CMK (cell line): ENCODE results near the gene CNTNAP2.
"Not testable (repeated sequence)": the region's sequence is repeated elsewhere in the genome, so short reads cannot be mapped to it uniquely, and the experiment has no call there.

Experiments
- DNase-seq: peaks from one replicate; pipeline ENCODE4 v3.0.0-alpha.2; 2010; ENCODE audit warnings: low read depth

CNTNAP2 gene

DNA sequence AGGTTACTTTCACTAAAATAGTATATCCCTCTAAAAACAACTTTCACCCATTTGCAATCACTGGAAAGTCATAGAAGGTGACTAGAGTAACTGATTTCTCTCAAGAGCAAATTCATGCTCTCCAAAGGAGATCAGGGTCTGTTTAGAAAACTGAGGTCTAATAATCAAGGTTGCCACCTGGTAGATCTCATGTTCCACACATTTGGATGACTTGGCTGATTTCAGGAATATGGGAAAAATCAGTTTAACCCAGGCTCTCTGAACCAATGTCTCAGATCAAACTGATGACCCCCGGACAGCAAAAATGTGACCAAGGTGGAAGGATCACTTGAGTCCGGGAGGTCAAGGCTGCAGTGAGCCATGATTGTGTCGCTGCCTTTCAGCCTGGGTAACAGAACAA lies 1911.6 kb downstream of the CNTNAP2 start:
- DNase-seq = no peak

DNA sequence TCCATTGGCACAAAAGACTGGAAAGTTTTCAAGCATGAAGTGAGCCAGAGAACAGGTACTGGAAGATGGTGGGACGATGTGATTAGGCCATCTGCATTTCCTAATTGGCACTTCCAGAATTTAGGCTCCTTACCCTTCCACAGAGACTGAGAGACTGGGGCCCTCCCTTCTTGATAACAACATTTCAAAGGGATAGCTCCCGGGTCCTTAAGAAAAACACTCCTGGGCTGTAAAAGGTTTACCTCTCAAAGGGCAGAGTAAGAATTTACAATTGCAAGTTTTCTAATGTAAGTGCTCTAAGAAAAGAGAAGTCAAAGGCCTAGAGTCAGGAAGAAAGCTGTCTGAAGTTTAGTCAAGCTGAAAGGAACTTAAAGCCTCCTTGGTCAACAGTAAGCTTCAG lies 1914.4 kb downstream of the CNTNAP2 start:
- DNase-seq = no peak

- no peak for DNase-seq
Measured at GRCh38 chr7:148031811-148032210, 1915.2 kb downstream of the CNTNAP2 start.

GRCh38 chr7:148035950-148036349 lies 1919.3 kb downstream of the CNTNAP2 start:
- DNase-seq = no peak

- no peak for DNase-seq
Measured at GRCh38 chr7:148037044-148037443, 1920.4 kb downstream of the CNTNAP2 start.

DNA sequence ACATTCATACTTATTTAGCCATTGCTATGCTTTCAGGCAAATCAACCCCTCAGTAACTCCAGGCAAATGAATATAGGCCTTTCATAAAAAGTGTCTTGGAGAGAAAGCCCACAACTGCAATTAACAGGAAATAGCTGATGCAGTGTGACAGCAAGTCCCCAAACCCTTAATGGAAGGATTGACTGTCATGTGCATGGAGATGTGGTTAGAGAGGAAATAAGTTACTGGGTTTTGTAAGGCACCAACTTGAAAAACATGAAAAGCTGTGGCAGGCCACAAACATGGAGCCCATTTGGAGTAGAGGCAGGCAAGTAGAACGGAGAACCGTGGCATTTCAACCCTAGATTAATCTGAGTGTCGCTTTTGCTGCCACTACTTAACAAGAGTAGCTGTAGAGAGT lies 1924.6 kb downstream of the CNTNAP2 start:
- no peak for DNase-seq

DNA sequence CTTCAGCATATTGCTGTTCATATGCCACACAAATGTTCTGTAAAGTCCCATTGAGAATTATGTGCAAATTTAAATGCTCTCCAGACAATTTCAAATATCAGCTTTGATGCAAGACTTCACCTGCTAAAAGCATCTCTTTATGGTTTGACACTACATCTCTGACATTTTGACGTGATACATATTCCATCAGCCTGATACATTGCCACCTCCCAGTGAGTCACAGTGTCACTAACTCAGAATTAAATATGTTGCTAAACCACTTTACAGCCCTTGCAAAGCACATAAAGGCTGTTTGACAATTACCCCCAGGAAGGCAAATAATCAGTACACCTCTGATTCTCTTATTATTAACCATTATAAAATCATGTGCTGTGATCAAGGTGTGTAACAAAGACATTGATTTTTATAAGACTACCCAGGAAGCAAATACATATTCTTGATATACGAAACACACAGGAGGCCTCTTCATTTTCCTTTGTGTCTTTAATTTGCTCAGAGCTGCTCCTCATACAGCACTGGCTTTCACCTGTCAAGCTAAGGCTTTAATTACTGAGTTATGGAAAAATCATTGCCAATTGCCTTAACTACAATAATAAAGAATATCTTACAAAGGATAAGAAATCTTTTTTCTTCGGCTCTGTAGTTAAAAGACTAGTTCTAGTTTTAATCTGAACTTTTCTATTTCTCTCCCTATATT lies 1926.5 kb downstream of the CNTNAP2 start:
- DNase-seq = no peak

GRCh38 chr7:148044173-148044572 lies 1927.6 kb downstream of the CNTNAP2 start:
- no peak for DNase-seq

DNA sequence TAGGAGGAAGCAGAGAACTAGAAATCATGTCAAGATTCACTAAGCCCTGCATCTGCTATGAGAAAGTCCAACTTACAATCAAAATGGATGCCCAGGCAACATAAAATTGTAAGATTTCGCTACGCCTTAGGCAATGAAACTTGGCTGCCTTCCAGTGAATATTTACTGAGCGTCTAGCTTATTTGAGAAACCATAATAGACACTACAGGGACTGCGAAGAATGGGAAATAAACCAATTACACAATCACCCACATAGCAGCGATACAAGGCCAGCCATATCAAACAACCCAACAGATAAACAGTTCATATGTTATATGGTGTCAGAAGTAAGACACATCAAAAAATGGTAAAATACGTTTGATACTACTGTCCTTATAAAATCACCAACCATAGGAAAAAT lies 1928.9 kb downstream of the CNTNAP2 start:
- no peak for DNase-seq

- no peak for DNase-seq
Measured at GRCh38 chr7:148049068-148049467, 1932.5 kb downstream of the CNTNAP2 start.

DNA sequence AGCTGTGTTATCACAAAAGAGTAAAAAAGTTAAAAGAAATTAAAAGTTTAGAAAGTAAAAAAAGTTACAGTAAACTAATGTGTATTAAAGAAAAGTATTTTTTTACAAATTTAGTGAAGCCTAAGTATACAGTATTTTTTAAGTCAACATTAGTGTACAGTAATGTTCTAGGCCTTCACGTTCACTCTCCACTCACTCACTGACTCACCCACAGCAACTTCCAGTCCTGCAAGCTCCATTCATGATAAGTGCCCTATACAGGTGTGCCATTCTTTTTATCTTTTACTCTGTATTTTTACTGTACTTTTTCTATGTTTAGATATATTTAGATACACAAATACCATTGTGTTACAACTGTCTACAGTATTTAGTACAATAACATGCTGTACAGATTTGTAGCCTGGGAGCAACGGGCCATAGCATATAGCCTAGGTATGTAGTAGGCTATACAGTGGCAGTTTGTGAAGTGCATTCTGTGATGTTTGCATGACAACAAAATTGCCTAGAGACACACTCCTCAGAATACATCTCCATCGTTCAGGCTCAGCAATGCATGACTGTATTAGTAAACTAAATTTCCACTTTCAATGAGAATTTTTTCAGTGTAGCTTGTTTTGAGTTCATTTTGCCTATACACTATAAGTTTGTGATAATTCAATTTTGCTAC lies 1934.0 kb downstream of the CNTNAP2 start:
- DNase-seq = no peak

GRCh38 chr7:148056406-148056805 lies 1939.8 kb downstream of the CNTNAP2 start:
- no peak for DNase-seq

DNA sequence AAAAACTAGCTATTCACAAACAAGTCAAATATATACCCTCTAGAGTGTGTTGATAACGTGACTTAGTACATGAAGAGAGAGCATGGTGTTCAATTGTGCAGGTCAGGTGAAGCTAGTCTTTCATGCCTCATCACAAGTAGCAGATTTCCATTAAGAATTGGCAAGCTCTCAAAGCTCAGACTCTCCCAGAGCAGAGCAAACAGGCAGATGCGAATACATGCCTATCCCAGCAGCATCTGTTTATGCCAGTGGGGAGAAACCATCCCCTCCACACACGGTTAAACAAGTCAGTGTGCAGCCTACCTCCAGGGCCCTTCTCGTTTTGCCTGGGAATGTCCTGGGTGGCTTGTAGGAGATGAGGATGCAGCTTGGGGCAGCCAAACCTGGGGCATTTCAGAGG lies 1941.5 kb downstream of the CNTNAP2 start:
- DNase-seq = no peak

DNA sequence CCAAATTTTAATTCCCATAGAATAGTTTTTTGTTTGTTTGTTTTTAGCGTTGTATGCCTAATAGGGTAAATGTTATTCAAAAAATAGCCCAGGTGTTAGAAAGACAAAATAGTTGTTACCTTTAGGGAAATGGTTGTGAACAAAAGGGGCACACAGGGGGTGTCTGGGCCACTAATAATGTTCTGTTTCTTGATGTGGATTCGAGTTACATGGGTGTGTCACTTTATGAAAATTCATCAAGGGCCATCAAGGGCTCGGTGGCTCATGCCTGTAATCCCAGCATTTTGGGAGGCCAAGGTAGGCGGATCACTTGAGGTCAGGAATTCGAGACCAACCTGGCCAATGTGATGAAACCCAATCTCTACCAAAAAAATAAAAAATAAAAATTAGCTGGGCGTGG lies 1942.2 kb downstream of the CNTNAP2 start:
- no peak for DNase-seq

DNA sequence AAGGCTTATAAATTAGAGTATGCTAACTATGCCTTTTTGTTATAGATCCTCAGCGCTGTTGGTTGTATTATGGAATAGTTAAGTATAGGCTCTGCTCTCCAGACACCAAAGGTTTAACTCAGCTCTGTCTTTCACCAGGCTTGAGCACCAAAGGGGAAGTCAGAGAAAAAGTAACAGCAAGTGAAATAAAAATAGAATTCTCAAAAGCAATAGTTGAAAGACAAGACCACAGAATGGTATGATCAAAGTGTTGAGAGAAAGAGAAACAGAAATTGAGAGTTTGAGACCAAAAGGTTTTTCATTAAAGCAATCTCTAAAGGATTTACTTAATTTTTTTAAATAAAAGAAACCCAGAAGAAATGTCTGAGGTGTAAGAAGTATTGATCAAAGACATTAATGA lies 1944.1 kb downstream of the CNTNAP2 start:
- DNase-seq = no peak

DNA sequence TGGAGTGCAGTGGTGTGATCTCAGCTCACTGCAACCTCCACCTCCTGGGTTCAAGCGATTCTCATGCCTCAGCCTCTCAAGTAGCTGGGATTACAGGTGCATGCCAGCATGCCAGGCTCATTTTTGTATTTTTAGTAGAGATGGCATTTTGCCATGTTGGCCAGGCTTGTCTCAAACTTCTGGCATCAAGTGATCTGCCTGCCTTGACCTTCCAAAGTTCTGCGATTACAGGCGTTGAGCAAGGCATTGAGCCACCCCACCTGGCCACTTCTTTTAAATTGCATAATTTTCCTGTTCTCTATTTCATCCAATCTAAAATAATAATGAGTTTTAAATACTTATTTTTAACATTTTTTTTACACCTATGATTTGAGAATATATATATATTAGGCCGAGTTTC lies 1961.5 kb downstream of the CNTNAP2 start:
- not testable (repeated sequence) for DNase-seq

DNA sequence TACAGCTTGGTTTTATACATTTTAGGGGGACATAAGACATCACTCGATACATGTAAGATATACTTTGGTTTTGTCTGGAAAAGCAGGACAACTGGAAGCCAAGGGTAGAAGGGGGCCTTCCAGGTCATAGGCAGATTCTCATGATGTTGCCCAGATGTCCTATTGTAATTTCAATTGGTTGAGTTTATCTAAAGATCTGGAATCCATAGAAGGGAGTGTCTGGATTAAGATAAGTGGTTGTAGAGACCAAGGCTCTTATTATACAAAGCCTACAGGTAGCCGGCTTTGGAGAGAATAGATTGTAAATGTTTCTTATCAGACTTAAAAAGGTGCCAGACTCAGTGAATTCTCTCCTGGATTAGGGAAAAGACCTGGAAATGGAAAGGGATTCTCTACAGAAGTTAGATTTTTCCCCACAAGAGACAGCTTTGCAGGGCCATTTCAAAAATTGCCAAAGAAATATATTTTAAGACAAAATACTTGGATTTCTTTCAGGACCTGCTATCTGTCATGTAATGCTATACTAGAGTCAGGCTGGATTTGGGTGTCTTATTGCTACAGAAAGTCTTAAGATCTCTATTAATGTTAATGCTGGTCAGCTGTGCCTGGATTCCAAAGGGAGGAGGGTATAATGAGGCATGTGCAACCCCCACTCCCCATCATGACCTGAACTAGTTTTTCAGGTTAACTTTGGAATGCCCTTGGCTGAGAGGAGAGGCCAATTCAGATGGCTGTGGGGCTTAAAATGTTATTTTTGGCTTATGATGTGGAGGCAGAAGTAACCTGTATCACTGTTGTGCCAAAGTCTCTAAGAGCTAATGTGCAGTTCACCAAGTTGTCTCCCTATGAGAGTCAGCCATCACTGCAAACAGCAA lies 1962.8 kb downstream of the CNTNAP2 start:
- no peak for DNase-seq

DNA sequence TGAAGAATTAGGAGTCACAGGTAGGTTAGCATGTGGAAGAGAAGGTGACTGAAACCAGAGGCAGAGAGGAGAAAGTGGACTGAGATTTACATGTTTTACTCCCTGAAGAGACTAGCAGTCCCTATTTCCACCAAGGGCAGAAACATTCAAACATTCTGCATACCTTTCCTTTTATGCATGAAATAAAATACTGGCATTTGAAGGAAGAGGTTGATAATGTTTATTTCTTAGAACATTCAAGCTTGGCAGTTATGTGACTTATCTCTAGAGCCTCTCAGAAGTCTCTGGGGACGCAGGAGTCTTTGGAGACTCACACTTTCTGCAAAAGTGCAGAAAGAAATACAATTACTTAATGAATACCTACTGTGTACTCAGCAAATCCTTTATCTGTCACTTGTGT lies 1966.8 kb downstream of the CNTNAP2 start:
- DNase-seq = no peak

DNA sequence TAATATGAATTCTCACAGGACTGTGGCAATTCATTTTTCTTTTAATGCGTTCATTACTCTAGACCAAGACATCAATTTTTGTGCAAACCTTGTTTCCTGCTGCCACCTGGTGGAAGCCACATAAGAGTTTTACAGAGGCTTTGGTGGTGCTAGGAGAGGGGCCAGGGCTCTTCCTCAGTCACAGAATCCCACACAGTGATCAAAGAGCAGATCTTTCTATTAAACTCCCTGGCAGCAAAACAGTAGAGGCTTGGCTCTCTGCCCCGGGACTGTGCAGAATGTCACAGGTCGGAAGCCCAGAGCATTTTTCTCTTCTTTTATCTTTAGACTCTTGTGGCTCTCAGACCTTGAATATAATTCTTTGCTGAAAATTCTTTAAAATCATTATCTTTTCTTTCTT lies 1967.5 kb downstream of the CNTNAP2 start:
- DNase-seq = no peak

DNA sequence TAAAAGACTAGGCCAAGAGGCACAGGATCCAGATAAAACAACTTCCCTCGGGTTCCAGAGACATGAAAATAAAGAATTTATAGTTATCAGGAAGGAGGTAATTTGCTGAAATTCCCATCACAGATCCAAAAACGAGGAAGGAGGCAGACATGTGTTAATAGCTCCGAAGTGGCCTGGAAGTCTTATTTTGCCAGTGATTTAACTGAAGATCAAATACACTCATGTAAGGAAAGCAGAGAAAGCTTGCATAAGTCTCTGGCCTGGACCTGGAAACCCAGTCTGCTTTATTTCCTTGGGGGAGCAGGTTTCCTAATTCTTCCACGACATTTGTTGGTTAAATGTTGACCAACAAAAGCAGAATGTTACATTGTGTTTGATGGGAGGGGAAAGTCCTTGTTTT lies 1975.3 kb downstream of the CNTNAP2 start:
- DNase-seq = no peak

- DNase-seq = no peak
Measured at GRCh38 chr7:148093375-148094166, 1977.0 kb downstream of the CNTNAP2 start.

GRCh38 chr7:148095066-148095465 lies 1978.5 kb downstream of the CNTNAP2 start:
- no peak for DNase-seq
